LNCaP clone FGC (cell line): ENCODE data around the gene CD28.

Experiments used
- DNase-seq: peaks from one replicate; pipeline ENCODE4 v3.0.0-alpha.2; 2011; ENCODE audit warnings: low read depth
- H3K4me3 ChIP-seq: 2 replicates; pipeline ENCODE4 v1.5.1; 2011; ENCODE audit warnings: mild to moderate bottlenecking, low read depth, low read length, control low read depth
- CTCF ChIP-seq: IDR thresholded peaks from 2 replicates; pipeline ENCODE4 v1.5.1; 2012; ENCODE audit warnings: mild to moderate bottlenecking; ENCODE audit not compliant: control insufficient read depth, insufficient read depth; ENCODE audit errors: extremely low read depth

The CD28 gene

DNA sequence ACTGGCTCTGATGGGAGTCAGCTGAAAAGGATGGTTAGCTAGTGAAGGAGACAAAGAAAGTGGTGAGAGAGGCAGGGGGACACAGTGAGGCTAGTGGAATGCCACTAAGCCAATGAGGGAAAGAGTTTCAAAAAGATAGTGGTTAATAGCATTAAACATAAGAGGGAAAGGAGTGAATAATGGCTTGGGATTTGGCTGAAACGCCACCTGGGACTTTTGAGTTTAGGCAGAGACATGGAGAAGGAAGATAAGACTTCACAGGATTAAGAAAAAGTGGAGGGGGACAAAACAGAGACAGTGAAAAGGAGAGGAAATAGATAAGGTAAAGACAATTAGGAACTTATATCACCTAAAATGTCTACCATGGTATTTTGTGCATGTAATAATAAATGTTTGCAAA, 6.9 kb downstream of the CD28 start:
- no peak for TF ChIP-seq CTCF
- H3K4me3 ChIP-seq: no peak overlapping the region

DNA sequence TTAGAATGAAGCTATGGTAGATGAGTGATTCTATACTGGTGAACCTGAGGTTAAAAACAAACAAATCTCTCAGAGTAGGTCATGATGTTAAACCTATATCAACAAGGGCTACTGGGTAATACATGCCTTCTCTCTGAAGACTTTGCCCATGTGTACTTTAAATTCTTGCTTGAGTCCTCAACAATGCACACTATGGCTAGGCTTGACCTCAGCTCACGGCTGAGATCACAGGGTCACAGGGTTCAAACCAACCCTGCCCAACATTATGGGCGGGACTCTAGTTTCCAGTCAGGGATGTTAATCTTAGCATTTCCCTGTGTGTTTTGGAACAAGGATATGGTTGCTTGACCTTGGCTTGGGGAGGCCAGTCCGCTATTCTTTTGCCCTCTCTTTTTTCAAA, 7.7 kb downstream of the CD28 start:
- TF ChIP-seq CTCF: no peak
- no peak overlapping the region for H3K4me3 ChIP-seq
- DNase-seq: no peak

More for the DNA sequence above, 6.9 kb downstream of the CD28 start:
- DNase-seq: no peak

- H3K4me3 ChIP-seq: no peak overlapping the region
- no peak for DNase-seq
- no peak for TF ChIP-seq CTCF
Observed at GRCh38 chr2:203715744-203716143, 9.3 kb downstream of the CD28 start.

- H3K4me3 ChIP-seq: no peak overlapping the region
- no peak for DNase-seq
- no peak for TF ChIP-seq CTCF
Observed at GRCh38 chr2:203718087-203718486, 11.6 kb downstream of the CD28 start.

GRCh38 chr2:203719456-203720410, 13.3 kb downstream of the CD28 start:
- no peak for TF ChIP-seq CTCF
- DNase-seq: no peak
- no peak overlapping the region for H3K4me3 ChIP-seq

- DNase-seq: peak; percentile 15
- TF ChIP-seq CTCF: no peak
- H3K4me3 ChIP-seq: no peak overlapping the region
Observed at GRCh38 chr2:203720915-203721672, 14.7 kb downstream of the CD28 start.
